ENCODE results near the gene PAXX.

PAXX gene

DNA sequence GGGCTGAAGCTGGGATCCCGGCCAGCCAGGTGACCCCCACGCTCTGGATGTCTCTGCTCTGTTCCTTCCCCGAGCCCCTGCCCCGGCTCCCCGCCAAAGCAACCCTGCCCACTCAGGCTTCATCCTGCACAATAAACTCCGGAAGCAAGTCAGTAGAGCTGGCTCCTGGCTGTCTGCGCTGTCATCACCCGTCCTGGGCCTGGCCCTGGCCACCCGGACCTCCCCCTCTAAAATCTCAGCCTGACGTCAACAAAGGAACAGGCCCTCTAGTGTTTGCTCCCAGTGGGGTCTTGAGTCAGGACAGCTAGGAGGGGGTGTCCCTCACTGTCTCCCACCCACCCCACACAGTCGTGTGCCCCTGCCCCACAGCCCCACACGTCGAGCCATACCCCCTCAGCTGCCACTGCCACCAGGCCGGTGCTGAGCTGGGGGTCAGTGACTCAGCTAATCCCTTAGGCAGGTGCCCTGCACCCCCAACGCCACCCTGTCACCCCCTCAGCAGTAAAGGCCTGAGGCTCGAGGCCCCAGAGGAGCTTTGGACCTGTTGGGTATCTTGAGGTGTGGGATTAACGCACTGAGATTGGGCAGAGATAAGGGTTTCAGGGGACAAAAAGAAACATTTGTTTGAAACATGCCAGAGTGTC is 10.5 kb upstream of the PAXX start:
- H3K27ac ChIP-seq (replicated peaks) = no peak overlapping the region
- H3K27me3 ChIP-seq (ENCODE audit: insufficient read depth, poor library complexity, severe bottlenecking) = peaks cover 25% of the 10 kb centered on the region
- TF ChIP-seq, protein P1, sequence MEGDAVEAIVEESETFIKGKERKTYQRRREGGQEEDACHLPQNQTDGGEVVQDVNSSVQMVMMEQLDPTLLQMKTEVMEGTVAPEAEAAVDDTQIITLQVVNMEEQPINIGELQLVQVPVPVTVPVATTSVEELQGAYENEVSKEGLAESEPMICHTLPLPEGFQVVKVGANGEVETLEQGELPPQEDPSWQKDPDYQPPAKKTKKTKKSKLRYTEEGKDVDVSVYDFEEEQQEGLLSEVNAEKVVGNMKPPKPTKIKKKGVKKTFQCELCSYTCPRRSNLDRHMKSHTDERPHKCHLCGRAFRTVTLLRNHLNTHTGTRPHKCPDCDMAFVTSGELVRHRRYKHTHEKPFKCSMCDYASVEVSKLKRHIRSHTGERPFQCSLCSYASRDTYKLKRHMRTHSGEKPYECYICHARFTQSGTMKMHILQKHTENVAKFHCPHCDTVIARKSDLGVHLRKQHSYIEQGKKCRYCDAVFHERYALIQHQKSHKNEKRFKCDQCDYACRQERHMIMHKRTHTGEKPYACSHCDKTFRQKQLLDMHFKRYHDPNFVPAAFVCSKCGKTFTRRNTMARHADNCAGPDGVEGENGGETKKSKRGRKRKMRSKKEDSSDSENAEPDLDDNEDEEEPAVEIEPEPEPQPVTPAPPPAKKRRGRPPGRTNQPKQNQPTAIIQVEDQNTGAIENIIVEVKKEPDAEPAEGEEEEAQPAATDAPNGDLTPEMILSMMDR (IDR thresholded peaks at IDR 0.05; ENCODE audit: insufficient read depth, low read length) = no peak
- TF ChIP-seq POLR2AphosphoS5 (IDR thresholded peaks at IDR 0.05; ENCODE audit: low read depth) (no peak), REST (IDR thresholded peaks at IDR 0.05; ENCODE audit: insufficient replicate concordance, low read depth) (no peak), GABPA (IDR thresholded peaks at IDR 0.05; ENCODE audit: low read depth) (no peak), SPI1 (IDR thresholded peaks at IDR 0.05; ENCODE audit: borderline replicate concordance, low read depth) (no peak)
- no peak overlapping the region for H3K4me3 ChIP-seq (replicated peaks; ENCODE audit: insufficient read depth, low read length)
- DNase-seq (ENCODE audit: low read depth in 1 of 2, low spot score in 1 of 2) = no peak

DNA sequence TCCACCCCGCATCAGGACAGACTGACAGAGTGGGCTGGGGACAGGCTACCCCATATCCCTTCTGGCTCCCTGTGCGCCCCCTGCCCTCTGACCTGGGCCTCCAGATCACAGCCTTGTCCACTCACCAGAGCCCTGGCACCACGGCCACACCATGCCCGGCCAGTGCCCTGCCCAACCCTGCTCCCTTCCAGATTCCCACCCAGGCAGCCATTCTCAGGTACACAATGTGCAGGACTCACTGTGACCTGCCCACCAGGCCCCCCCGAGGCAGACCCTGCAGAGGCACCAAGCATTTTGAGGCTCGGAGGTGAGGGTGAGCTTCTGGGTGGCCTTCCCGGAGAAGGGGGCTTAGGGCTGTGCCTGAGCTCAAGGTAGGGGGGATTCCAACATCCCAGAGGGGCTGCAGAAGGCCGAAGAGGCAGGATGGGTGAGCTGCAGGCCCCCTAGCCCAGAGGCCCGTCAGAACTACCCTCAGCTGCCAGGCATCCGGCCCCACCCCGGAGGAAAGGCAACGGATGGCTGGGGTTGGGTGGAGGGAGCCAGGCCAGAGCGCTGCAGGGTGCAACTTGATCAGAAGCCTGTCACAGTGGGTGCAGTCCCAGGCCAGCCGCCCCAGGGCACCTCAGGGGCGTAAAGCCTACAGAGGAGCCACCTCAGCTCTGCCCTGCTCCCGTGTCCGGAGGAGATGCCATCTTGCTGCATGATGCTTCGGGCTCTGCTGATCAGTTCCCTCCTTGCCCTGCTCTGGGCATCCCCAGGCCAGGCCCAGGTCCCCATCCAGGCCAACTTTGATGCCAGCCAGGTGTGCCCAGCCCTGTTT is 9.8 kb upstream of the PAXX start, which contains the start of gene LCNL1:
Gene LCNL1 (plus strand): TSS at position 762 of the 820 bp plus-strand sequence. CDS start 594 bp downstream, outside the sequence.
- no peak for DNase-seq (ENCODE audit: low read depth in 1 of 2, low spot score in 1 of 2)
- Histone ChIP-seq H3K27me3 (ENCODE audit: insufficient read depth, poor library complexity, severe bottlenecking) (peaks cover 25% of the 10 kb centered on the region), H3K4me3 (replicated peaks; ENCODE audit: insufficient read depth, low read length) (no peak within 1 kb of the TSS), H3K27ac (replicated peaks) (no peak within 1 kb of the TSS)
- TF ChIP-seq REST (IDR thresholded peaks at IDR 0.05; ENCODE audit: insufficient replicate concordance, low read depth) (no peak), SPI1 (IDR thresholded peaks at IDR 0.05; ENCODE audit: borderline replicate concordance, low read depth) (no peak), POLR2AphosphoS5 (IDR thresholded peaks at IDR 0.05; ENCODE audit: low read depth) (no peak), GABPA (IDR thresholded peaks at IDR 0.05; ENCODE audit: low read depth) (no peak)
- TF ChIP-seq, protein P1 (IDR thresholded peaks at IDR 0.05; ENCODE audit: insufficient read depth, low read length) = no peak

GRCh38 chr9:136983167-136983566 is 9.1 kb upstream of the PAXX start:
- DNase-seq (ENCODE audit: low read depth in 1 of 2, low spot score in 1 of 2) = no peak
- peaks cover 25% of the 10 kb centered on the region for H3K27me3 ChIP-seq (ENCODE audit: insufficient read depth, poor library complexity, severe bottlenecking)
- no peak overlapping the region for H3K27ac ChIP-seq (replicated peaks)
- H3K4me3 ChIP-seq (replicated peaks; ENCODE audit: insufficient read depth, low read length) = no peak overlapping the region
- TF ChIP-seq REST (IDR thresholded peaks at IDR 0.05; ENCODE audit: insufficient replicate concordance, low read depth) (no peak), POLR2AphosphoS5 (IDR thresholded peaks at IDR 0.05; ENCODE audit: low read depth) (no peak)
- TF ChIP-seq, protein P1 (IDR thresholded peaks at IDR 0.05; ENCODE audit: insufficient read depth, low read length) = no peak

Measured in HL-60 (cell line).